Lung (tissue), 12 donors: ENCODE measurements around the gene PLCH1. TPM values are rescaled to one million over a fixed set of nuclear protein-coding genes. Genes with fewer than 3 reads are reported as not detected.
A peak's percentile ranks its signal among the peaks of the same experiment; 100 is the strongest.

Experiments
- ATAC-seq: fragments of 200-7000 bp; cut with Tn5 transposase; one replicate; pipeline ENCODE4 v1.9.1; 2020; ENCODE audit warnings: moderate number of reproducible peaks; ENCODE audit not compliant: insufficient read depth, low FRiP score
- DNase-seq, 3 donors: peaks; one replicate each; pipeline ENCODE4 v3.0.0-alpha.2; 2013 to 2017
- H3K27ac ChIP-seq, 2 donors: one replicate each; pipeline ENCODE4 v1.5.1; 2013; ENCODE audit warnings: mild to moderate bottlenecking in 2 of 2, moderate library complexity in 2 of 2, control low read depth in 1 of 2, inconsistent platforms in 1 of 2, low read depth in 1 of 2, low read length in 1 of 2
- H3K27me3 ChIP-seq, 3 donors: one replicate each; pipeline ENCODE4 v1.5.1; 2013; ENCODE audit warnings: low read length in 2 of 3; ENCODE audit not compliant: control insufficient read depth in 3 of 3, insufficient read depth in 3 of 3
- H3K36me3 ChIP-seq, 4 donors: one replicate each; pipeline ENCODE4 v1.5.1; 2013; ENCODE audit warnings: low read length in 4 of 4, mild to moderate bottlenecking in 1 of 4, moderate library complexity in 1 of 4; ENCODE audit not compliant: control insufficient read depth in 4 of 4, insufficient read depth in 4 of 4
- H3K4me1 ChIP-seq, 5 donors: one replicate each; pipeline ENCODE4 v1.5.1; 2013; ENCODE audit warnings: low read length in 5 of 5, mild to moderate bottlenecking in 2 of 5, moderate library complexity in 1 of 5; ENCODE audit not compliant: control insufficient read depth in 5 of 5, insufficient read depth in 5 of 5
- H3K4me3 ChIP-seq: one replicate; pipeline ENCODE4 v1.5.1; 2013; ENCODE audit warnings: mild to moderate bottlenecking, control low read depth, moderate library complexity
- H3K9ac ChIP-seq, 2 donors: one replicate each; pipeline ENCODE4 v1.5.1; 2013; ENCODE audit warnings: low read length in 2 of 2, control low read depth in 1 of 2; ENCODE audit not compliant: insufficient read depth in 1 of 2
- H3K9me3 ChIP-seq, 4 donors: one replicate each; pipeline ENCODE4 v1.5.1; 2013; ENCODE audit warnings: low read length in 3 of 4, mild to moderate bottlenecking in 1 of 4, moderate library complexity in 1 of 4; ENCODE audit not compliant: control insufficient read depth in 4 of 4, insufficient read depth in 3 of 4
- CTCF ChIP-seq: IDR thresholded peaks from 2 replicates; pipeline ENCODE4 v1.5.1; 2012; ENCODE audit warnings: mild to moderate bottlenecking; ENCODE audit errors: control extremely low read depth, extremely low read depth
- WGBS, 2 donors: extraction: QIAGEN DNeasy Blood & Tissue Kit; methylation state at CpG; one replicate each; pipeline ENCODE4 v1.1.7; 2013; 5-methylcytosine and 5-hydroxymethylcytosine counted together
- polyA plus RNA-seq, 2 donors: library from polyadenylated mRNA; stranded (reverse); fragments of 200-250 nt; gene quantifications; one replicate each; pipeline ENCODE4 v1.2.1, GENCODE V29; 2013
- total RNA-seq, 2 donors: library from RNA; depleted of rRNA in 1 of 2; stranded (reverse); fragments of >200 nt in 1 of 2; gene quantifications; one replicate each; pipeline ENCODE4 v1.2.1, GENCODE V29; 2014 to 2021
- donor health status: control.
- donor health status: control.
- donor health status: Bipolar disorder and iron deficiency.
- donor health status: healthy.
- donor health status: DM: yes; HTN: yes; CAD: no.

Gene PLCH1
- total and polyA plus RNA-seq, 4 donors, result 2.5 to 22.8 (median 9.1) TPM

- ATAC-seq (no peak), DNase-seq (peak in 1 of 3 donors; percentile 31)
- Histone ChIP-seq H3K4me1 (peaks cover 0 to 26% (median 2%) of the 10 kb centered on the region in 5 donors), H3K27ac (no peak overlapping the region), H3K4me3 (no peak overlapping the region), H3K9ac (no peak overlapping the region), H3K9me3 (no peaks in the 10 kb centered on the region), H3K27me3 (peaks cover under 1 to 54% (median 44%) of the 10 kb centered on the region in 3 donors), H3K36me3 (no peaks in the 10 kb centered on the region)
- WGBS, 2 donors, result 67 to 75% methylated on average over 2 of the region's 2 CpGs
- TF ChIP-seq CTCF, result no peak
Observed at GRCh38 chr3:155747286-155747945, 2.5 kb upstream of the PLCH1 start.

GRCh38 chr3:155746703-155747102, 1.8 kb upstream of the PLCH1 start:
- no peak for TF ChIP-seq CTCF
- Histone ChIP-seq H3K9me3 (no peaks in the 10 kb centered on the region), H3K36me3 (no peaks in the 10 kb centered on the region), H3K4me3 (no peak overlapping the region), H3K4me1 (peaks cover 0 to 26% (median 2%) of the 10 kb centered on the region in 5 donors), H3K9ac (no peak overlapping the region), H3K27me3 (peaks cover 2 to 59% (median 49%) of the 10 kb centered on the region in 3 donors), H3K27ac (no peak overlapping the region)
- 85 to 91% methylated on average over 1 of the region's 1 CpG for WGBS, 2 donors
- ATAC-seq (no peak), DNase-seq (no peak)

GRCh38 chr3:155745795-155746550, 1.1 kb upstream of the PLCH1 start:
- ATAC-seq (no peak), DNase-seq (peak; percentile 41 to 55 (median 43))
- WGBS, 2 donors, result 19 to 24% methylated on average over 19 of the region's 19 CpGs
- H3K9me3 ChIP-seq, result no peaks in the 10 kb centered on the region
- TF ChIP-seq CTCF, result no peak
- peaks cover 2 to 61% (median 49%) of the 10 kb centered on the region in 3 donors for H3K27me3 ChIP-seq
- H3K36me3 ChIP-seq, result no peaks in the 10 kb centered on the region
- H3K4me3 ChIP-seq, result no peak overlapping the region
- peaks cover 0 to 26% (median 2%) of the 10 kb centered on the region in 5 donors for H3K4me1 ChIP-seq
- peak overlapping the region in 1 of 2 donors; percentile 57 for H3K27ac ChIP-seq
- H3K9ac ChIP-seq, result no peak overlapping the region
